Esophagus squamous epithelium (tissue), 5 donors: ENCODE data around the gene ANXA10. TPM values are rescaled to one million over a fixed set of nuclear protein-coding genes. Genes with fewer than 3 reads are reported as not detected.
"Not testable (repeated sequence)": the region's sequence is repeated elsewhere in the genome, so short reads cannot be mapped to it uniquely, and the experiment has no call there.

Experiments
- DNase-seq: peaks from one replicate; lab custom pipeline; 2025; lab: John Stamatoyannopoulos, UW
- H3K27ac ChIP-seq, 4 donors: fragments of 200-600 bp; sonication (generic); one replicate each; pipeline ENCODE4 v1.5.1; 2016 to 2019; ENCODE audit warnings: mild to moderate bottlenecking in 1 of 4
- H3K27me3 ChIP-seq, 4 donors: fragments of 200-600 bp; sonication (generic); 1 replicate in 3 of 4; 2 replicates in 1 of 4; pipeline versions ENCODE4 v1.5.1 to v1.6.0; 2017 to 2021; ENCODE audit warnings: antibody characterized with exemption in 1 of 4
- H3K36me3 ChIP-seq, 3 donors: fragments of 200-600 bp; sonication (generic); one replicate each; pipeline ENCODE4 v1.5.1; 2016 to 2019
- H3K4me1 ChIP-seq, 3 donors: fragments of 200-600 bp; sonication (generic); one replicate each; pipeline ENCODE4 v1.5.1; 2017 to 2019
- H3K4me3 ChIP-seq, 4 donors: fragments of 200-600 bp; sonication (generic); 1 replicate in 3 of 4; 2 replicates in 1 of 4; pipeline ENCODE4 v1.5.1; 2016 to 2019; ENCODE audit warnings: mild to moderate bottlenecking in 2 of 4, moderate library complexity in 1 of 4
- H3K9me3 ChIP-seq, 3 donors: fragments of 200-600 bp; sonication (generic); one replicate each; pipeline ENCODE4 v1.5.1; 2016 to 2019
- POLR2A ChIP-seq, 4 donors: fragments of 450-650 bp; IDR thresholded peaks; one replicate each; pipeline ENCODE4 v1.6.1; 2017; ENCODE audit warnings: antibody characterized with exemption in 4 of 4, mild to moderate bottlenecking in 4 of 4, moderate library complexity in 3 of 4
- WGBS, 2 donors: methylation state at CpG; one replicate each; pipeline ENCODE4 v1.1.5; 2018; 5-methylcytosine and 5-hydroxymethylcytosine counted together
- intact Hi-C: fragments of 100-400 bp; cut with DNase I; formaldehyde crosslinking; loops from one replicate; pipeline ENCODE4 v1.15.0; 2022
- total RNA-seq, 4 donors: library from RNA; depleted of rRNA; stranded (reverse); fragments of >200 nt; gene quantifications; one replicate each; pipeline ENCODE4 v1.1.0, GENCODE V29; 2016
- TF ChIP-seq, protein P1 (sequence below), 6 experiments: fragments of 450-650 bp in 4 of 6; fragments of 200-600 bp in 2 of 6; sonication (generic) in 2 of 6; IDR thresholded peaks; one replicate each; pipeline ENCODE4 v1.5.1; 2016 to 2019; ENCODE audit warnings: antibody characterized with exemption in 6 of 6, mild to moderate bottlenecking in 4 of 6, moderate library complexity in 4 of 6
- donor health status: DM: yes; HTN: yes; CAD: no.

The ANXA10 gene
- total RNA-seq, 4 donors from 2014 or later: 0.18 to 0.19 TPM; not detected in 2

DNA sequence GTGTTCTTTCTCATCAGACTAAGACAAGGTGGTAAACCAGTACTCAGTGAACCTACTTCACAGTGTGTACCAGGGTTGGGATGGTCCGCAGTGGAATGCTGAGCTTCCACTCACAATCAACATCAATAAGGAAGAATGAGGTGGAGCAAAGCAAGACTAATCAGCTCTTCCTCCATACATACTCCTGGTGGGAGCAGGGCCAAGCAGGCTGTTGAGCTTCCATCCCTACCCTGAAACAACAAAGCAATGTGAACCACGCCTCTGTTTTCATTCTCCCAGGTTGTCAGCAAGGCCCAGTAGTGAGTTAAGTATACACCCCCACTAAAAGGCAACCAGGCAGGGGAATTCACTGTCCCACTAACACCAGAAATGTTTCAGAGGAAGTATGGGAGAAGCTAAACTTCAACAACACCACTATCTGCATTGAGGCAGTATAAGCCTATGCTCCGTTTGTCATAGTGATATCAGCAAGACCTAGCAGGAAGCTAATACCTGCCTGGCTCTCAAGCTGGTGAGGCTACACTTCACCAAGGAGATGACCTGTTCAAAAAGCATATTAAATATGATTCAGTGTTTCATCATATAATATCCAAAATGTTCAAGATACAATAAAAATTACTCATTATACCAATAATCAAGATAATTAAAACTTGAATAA lies 116.7 kb downstream of the ANXA10 start:
- Histone ChIP-seq H3K9me3 (peaks cover 0 to 6% (median 3%) of the 10 kb centered on the region in 3 donors), H3K4me3 (no peak overlapping the region), H3K4me1 (no peaks in the 10 kb centered on the region), H3K36me3 (no peaks in the 10 kb centered on the region), H3K27me3 (no peaks in the 10 kb centered on the region), H3K27ac (no peak overlapping the region)
- WGBS, 2 donors: 83 to 100% methylated on average over 2 to 3 of the region's 3 CpGs
- TF ChIP-seq POLR2A (IDR thresholded peaks at IDR 0.05): no peak
- TF ChIP-seq, protein P1, sequence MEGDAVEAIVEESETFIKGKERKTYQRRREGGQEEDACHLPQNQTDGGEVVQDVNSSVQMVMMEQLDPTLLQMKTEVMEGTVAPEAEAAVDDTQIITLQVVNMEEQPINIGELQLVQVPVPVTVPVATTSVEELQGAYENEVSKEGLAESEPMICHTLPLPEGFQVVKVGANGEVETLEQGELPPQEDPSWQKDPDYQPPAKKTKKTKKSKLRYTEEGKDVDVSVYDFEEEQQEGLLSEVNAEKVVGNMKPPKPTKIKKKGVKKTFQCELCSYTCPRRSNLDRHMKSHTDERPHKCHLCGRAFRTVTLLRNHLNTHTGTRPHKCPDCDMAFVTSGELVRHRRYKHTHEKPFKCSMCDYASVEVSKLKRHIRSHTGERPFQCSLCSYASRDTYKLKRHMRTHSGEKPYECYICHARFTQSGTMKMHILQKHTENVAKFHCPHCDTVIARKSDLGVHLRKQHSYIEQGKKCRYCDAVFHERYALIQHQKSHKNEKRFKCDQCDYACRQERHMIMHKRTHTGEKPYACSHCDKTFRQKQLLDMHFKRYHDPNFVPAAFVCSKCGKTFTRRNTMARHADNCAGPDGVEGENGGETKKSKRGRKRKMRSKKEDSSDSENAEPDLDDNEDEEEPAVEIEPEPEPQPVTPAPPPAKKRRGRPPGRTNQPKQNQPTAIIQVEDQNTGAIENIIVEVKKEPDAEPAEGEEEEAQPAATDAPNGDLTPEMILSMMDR (IDR thresholded peaks at IDR 0.05): no peak
- intact Hi-C loops: no loop called here
- DNase-seq: no peak

GRCh38 chr4:168212656-168213055 lies 120.3 kb downstream of the ANXA10 start:
- TF ChIP-seq, protein P1 (IDR thresholded peaks at IDR 0.05): no peak
- no peak for TF ChIP-seq POLR2A (IDR thresholded peaks at IDR 0.05)
- WGBS, 2 donors: 69 to 78% methylated on average over 3 of the region's 3 CpGs

DNA sequence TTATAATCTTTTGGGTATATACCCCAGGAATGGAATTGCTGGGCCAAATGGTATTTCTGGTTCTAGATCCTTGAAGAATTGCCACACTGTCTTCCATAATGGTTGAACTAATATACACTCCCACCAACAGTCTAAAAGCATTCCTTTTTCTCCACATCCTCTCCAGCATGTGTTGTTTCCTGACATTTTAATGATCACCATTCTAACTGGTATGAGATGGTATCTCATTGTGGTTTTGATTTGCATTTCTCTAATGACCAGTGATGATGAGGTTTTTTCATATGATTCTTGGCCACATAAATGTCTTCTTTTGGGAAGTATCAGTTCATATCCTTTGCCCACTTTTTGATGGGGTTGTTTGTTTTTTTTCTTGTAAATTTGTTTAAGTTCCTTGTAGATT lies 121.2 kb downstream of the ANXA10 start:
- DNase-seq, H3K4me3 ChIP-seq, H3K4me1 ChIP-seq, H3K27me3 ChIP-seq, H3K9me3 ChIP-seq, intact Hi-C loops, H3K27ac ChIP-seq: not testable (repeated sequence)
- peaks cover 0 to 21% (median 0%) of the 10 kb centered on the region in 3 donors for H3K36me3 ChIP-seq

More at GRCh38 chr4:168212656-168213055, 120.3 kb downstream of the ANXA10 start:
- intact Hi-C loops: no loop called here
- Histone ChIP-seq H3K9me3 (no peaks in the 10 kb centered on the region), H3K36me3 (peaks cover 0 to 14% (median 0%) of the 10 kb centered on the region in 3 donors), H3K27me3 (no peaks in the 10 kb centered on the region), H3K27ac (no peak overlapping the region), H3K4me1 (no peaks in the 10 kb centered on the region), H3K4me3 (no peak overlapping the region)
- DNase-seq: no peak

- intact Hi-C loops: no loop called here
Measured at GRCh38 chr4:168218645-168219044, 126.3 kb downstream of the ANXA10 start.

DNA sequence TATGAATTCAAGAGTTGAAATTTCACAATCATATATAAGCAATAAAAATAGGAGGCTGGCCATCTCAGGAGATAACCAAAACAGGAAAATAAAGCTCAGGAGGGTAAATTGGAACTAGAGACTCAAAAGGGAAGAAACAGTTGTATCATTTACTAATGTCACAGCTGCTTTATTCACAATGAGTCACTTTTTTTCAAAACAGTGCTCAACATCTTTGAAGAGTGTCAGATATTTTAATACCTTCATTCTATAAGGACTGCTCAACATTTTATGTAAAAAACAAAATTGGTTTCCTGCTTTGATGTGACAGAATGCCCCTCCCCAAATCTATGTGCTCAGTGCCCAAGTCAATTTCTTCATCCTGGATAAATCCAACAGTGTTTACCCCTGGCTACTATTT lies 128.6 kb downstream of the ANXA10 start:
- peaks cover 0 to 73% (median 10%) of the 10 kb centered on the region in 3 donors for H3K36me3 ChIP-seq

More at GRCh38 chr4:168218645-168219044, 126.3 kb downstream of the ANXA10 start:
- no peaks in the 10 kb centered on the region for H3K4me1 ChIP-seq
- H3K27me3 ChIP-seq: no peaks in the 10 kb centered on the region
- H3K27ac ChIP-seq: no peak overlapping the region
- H3K4me3 ChIP-seq: no peak overlapping the region
- H3K36me3 ChIP-seq: peaks cover 0 to 59% (median 10%) of the 10 kb centered on the region in 3 donors
- no peak for TF ChIP-seq POLR2A (IDR thresholded peaks at IDR 0.05)
- TF ChIP-seq, protein P1 (IDR thresholded peaks at IDR 0.05): no peak
- 100% methylated on average over 1 of the region's 1 CpG for WGBS, 2 donors
- H3K9me3 ChIP-seq: no peaks in the 10 kb centered on the region
- DNase-seq: no peak

More for the DNA sequence above, 128.6 kb downstream of the ANXA10 start:
- Histone ChIP-seq H3K4me3 (no peak overlapping the region), H3K27me3 (no peaks in the 10 kb centered on the region), H3K4me1 (no peaks in the 10 kb centered on the region), H3K9me3 (no peaks in the 10 kb centered on the region), H3K27ac (no peak overlapping the region)
- intact Hi-C loops: no loop called here
- TF ChIP-seq, protein P1 (IDR thresholded peaks at IDR 0.05): no peak
- TF ChIP-seq POLR2A (IDR thresholded peaks at IDR 0.05): no peak
- no peak for DNase-seq
